GM12878 (cell line): ENCODE results near the gene VTA1.

Source experiments
- CTCF ChIP-seq, 3 experiments: IDR thresholded peaks in 2 of 3; conservative IDR thresholded peaks in 1 of 3; 2 replicates each; pipeline ENCODE4 v1.5.1; 2011; ENCODE audit warnings: low read depth in 3 of 3, low read length in 3 of 3, mild to moderate bottlenecking in 3 of 3, control low read depth in 2 of 3, moderate library complexity in 2 of 3, inconsistent platforms in 1 of 3, mixed read lengths in 1 of 3; ENCODE audit not compliant: control insufficient read depth in 2 of 3, insufficient read depth in 1 of 3; ENCODE audit errors: extremely low read depth in 1 of 3
- CUX1 ChIP-seq: IDR thresholded peaks from 2 replicates; pipeline ENCODE4 v1.6.1; 2012; ENCODE audit warnings: improper control_type of control experiment, low read depth, low read length; ENCODE audit not compliant: insufficient replicate concordance
- EP300 ChIP-seq, 2 experiments: fragments of 150-350 bp in 1 of 2; IDR thresholded peaks; 2 replicates each; pipeline ENCODE4 v1.6.1; 2011 to 2012; ENCODE audit warnings: low read depth in 2 of 2, low read length in 2 of 2, borderline replicate concordance in 1 of 2, improper control_type of control experiment in 1 of 2, inconsistent platforms in 1 of 2; ENCODE audit not compliant: control insufficient read depth in 1 of 2
- FOXK2 ChIP-seq: fragments of 450-650 bp; IDR thresholded peaks from 2 replicates; pipeline ENCODE4 v1.6.1; 2017; ENCODE audit warnings: mild to moderate bottlenecking, moderate library complexity
- PKNOX1 ChIP-seq: fragments of 450-650 bp; IDR thresholded peaks from 2 replicates; pipeline ENCODE4 v1.6.1; 2016; ENCODE audit warnings: mild to moderate bottlenecking
- POLR2A ChIP-seq: IDR thresholded peaks from 2 replicates; pipeline ENCODE4 v1.6.1; 2011; ENCODE audit warnings: low read depth, mild to moderate bottlenecking, low read length

- TF ChIP-seq CUX1 (no peak), PKNOX1 (no peak), CTCF (IDR thresholded peaks at IDR 0.05 in 2 of 3, conservative IDR thresholded peaks at IDR 0.05 in 1 of 3; ENCODE audit: control insufficient read depth in 2 of 3, extremely low read depth in 1 of 3, insufficient read depth in 1 of 3, low read depth in 3 of 3, low read length in 3 of 3) (no peak), EP300 (IDR thresholded peaks at IDR 0.05; ENCODE audit: borderline replicate concordance in 1 of 2, control insufficient read depth in 1 of 2, low read depth in 2 of 2, low read length in 2 of 2) (no peak), POLR2A (no peak), FOXK2 (no peak)
Observed at GRCh38 chr6:142246960-142247359, 99.9 kb downstream of the VTA1 start.
